ENCODE results near the gene SNX32. TPM values are rescaled to one million over a fixed set of nuclear protein-coding genes. Genes with fewer than 3 reads are reported as not detected.

Gene SNX32
- total and polyA plus RNA-seq, 9 of the 15 experiments (the other 6 are each of a cell fraction or from before 2014, with no cell fraction given), result 0.03 TPM; not detected in 7

DNA sequence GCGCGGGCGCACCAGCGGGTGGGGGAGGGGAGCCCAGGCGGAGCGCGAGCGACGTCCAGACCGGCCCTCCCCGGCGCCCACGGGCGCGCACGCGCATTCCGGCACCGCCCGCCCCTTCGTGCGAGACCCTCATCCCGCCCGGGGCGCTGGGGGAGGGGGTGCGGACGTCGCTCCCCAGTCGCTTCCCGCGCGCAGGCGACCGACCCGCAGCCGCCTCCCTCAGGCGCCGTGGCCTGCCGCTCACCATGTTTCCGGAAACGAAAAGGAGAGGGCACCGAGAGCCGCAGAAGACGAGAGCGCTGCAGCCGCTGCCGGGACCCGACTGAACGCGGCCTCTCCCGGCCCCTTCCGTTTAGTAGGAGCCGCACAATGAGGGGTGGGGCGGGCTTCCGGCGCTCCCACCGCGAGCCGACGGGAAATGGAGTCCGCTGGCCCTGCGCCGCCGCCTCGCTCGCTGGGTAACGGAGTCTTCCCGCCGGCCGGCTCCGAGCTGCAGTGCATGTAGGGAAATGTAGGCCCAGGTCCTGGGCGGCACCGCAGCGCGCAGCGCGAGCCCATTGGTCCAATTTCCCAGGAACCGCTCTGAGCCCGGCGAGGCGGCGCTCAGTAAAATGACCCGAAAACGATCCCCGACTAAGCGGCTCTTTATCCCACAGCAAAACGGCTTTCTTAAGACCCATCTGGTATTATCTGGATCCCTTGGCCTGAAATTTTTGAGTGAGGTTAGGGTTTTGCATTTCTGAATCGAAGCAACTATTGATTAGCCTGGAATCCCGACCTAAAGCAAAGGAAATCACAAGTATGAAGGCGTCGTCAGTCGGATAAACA lies 24.3 kb downstream of the SNX32 start, which contains the start of gene CFL1 (continued):
- TF ChIP-seq, protein P1, sequence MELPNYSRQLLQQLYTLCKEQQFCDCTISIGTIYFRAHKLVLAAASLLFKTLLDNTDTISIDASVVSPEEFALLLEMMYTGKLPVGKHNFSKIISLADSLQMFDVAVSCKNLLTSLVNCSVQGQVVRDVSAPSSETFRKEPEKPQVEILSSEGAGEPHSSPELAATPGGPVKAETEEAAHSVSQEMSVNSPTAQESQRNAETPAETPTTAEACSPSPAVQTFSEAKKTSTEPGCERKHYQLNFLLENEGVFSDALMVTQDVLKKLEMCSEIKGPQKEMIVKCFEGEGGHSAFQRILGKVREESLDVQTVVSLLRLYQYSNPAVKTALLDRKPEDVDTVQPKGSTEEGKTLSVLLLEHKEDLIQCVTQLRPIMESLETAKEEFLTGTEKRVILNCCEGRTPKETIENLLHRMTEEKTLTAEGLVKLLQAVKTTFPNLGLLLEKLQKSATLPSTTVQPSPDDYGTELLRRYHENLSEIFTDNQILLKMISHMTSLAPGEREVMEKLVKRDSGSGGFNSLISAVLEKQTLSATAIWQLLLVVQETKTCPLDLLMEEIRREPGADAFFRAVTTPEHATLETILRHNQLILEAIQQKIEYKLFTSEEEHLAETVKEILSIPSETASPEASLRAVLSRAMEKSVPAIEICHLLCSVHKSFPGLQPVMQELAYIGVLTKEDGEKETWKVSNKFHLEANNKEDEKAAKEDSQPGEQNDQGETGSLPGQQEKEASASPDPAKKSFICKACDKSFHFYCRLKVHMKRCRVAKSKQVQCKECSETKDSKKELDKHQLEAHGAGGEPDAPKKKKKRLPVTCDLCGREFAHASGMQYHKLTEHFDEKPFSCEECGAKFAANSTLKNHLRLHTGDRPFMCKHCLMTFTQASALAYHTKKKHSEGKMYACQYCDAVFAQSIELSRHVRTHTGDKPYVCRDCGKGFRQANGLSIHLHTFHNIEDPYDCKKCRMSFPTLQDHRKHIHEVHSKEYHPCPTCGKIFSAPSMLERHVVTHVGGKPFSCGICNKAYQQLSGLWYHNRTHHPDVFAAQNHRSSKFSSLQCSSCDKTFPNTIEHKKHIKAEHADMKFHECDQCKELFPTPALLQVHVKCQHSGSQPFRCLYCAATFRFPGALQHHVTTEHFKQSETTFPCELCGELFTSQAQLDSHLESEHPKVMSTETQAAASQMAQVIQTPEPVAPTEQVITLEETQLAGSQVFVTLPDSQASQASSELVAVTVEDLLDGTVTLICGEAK (IDR thresholded peaks at IDR 0.05), result peak; percentile 96
- TF ChIP-seq, protein P1 (CRISPR knock-in tag; IDR thresholded peaks at IDR 0.05), result no peak
- TF ChIP-seq, protein P2, sequence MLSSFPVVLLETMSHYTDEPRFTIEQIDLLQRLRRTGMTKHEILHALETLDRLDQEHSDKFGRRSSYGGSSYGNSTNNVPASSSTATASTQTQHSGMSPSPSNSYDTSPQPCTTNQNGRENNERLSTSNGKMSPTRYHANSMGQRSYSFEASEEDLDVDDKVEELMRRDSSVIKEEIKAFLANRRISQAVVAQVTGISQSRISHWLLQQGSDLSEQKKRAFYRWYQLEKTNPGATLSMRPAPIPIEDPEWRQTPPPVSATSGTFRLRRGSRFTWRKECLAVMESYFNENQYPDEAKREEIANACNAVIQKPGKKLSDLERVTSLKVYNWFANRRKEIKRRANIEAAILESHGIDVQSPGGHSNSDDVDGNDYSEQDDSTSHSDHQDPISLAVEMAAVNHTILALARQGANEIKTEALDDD (IDR thresholded peaks at IDR 0.05), result 0 out of 2 replicates have a peak, but pooled peaks have one; percentile 18
- TF ChIP-seq, protein P3, sequence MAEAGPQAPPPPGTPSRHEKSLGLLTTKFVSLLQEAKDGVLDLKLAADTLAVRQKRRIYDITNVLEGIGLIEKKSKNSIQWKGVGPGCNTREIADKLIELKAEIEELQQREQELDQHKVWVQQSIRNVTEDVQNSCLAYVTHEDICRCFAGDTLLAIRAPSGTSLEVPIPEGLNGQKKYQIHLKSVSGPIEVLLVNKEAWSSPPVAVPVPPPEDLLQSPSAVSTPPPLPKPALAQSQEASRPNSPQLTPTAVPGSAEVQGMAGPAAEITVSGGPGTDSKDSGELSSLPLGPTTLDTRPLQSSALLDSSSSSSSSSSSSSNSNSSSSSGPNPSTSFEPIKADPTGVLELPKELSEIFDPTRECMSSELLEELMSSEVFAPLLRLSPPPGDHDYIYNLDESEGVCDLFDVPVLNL (CRISPR knock-in tag; IDR thresholded peaks at IDR 0.05; ENCODE audit: low read depth), result peak; percentile 80; the same call in 1 of the 2 replicates
- TF ChIP-seq EZH2 (IDR thresholded peaks at IDR 0.05; ENCODE audit: borderline replicate concordance, low read depth, low read length) (no peak), NBN (IDR thresholded peaks at IDR 0.05; ENCODE audit: low read depth) (no peak), SMARCA5 (IDR thresholded peaks at IDR 0.05) (no peak), ZNF75A (CRISPR knock-in tag; IDR thresholded peaks at IDR 0.05) (no peak), RBM25 (IDR thresholded peaks at IDR 0.05; ENCODE audit: low read depth, low read length, severe bottlenecking) (peak; percentile 50), NFIC (IDR thresholded peaks at IDR 0.05) (peak; percentile 63), NELFE (IDR thresholded peaks at IDR 0.05; ENCODE audit: insufficient read depth, insufficient read length) (peak; percentile 43), FUS (optimal IDR thresholded peaks at IDR 0.05; ENCODE audit: low read depth, low read length) (peak; percentile 5), HSF4 (CRISPR knock-in tag; IDR thresholded peaks at IDR 0.05; ENCODE audit: borderline replicate concordance) (no peak)
- TF ChIP-seq, protein P4, sequence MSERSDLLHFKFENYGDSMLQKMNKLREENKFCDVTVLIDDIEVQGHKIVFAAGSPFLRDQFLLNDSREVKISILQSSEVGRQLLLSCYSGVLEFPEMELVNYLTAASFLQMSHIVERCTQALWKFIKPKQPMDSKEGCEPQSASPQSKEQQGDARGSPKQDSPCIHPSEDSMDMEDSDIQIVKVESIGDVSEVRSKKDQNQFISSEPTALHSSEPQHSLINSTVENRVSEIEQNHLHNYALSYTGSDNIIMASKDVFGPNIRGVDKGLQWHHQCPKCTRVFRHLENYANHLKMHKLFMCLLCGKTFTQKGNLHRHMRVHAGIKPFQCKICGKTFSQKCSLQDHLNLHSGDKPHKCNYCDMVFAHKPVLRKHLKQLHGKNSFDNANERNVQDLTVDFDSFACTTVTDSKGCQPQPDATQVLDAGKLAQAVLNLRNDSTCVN (CRISPR knock-in tag; IDR thresholded peaks at IDR 0.05), result no peak
